ENCODE measurements around the gene GLI3.

DNA sequence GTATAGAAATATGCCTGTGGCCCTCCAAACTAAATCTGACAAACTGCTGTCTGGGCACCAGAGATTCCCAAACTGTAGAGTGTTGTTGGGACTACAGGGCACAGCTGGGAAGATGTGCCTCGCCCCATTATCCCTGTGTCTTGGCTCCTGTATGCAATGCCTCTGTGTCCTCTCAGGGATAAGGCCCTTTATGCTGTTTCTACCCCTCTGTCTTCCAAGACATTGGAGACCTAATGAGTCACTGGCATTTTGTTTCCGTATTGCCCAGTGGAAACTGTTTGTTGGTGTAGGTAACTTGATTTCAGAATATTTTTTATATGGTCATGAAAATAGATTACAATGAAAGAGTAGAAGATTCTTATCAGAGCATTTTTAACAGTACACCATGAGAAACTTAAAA lies 183.2 kb downstream of the GLI3 start:
- TF ChIP-seq, protein P1, sequence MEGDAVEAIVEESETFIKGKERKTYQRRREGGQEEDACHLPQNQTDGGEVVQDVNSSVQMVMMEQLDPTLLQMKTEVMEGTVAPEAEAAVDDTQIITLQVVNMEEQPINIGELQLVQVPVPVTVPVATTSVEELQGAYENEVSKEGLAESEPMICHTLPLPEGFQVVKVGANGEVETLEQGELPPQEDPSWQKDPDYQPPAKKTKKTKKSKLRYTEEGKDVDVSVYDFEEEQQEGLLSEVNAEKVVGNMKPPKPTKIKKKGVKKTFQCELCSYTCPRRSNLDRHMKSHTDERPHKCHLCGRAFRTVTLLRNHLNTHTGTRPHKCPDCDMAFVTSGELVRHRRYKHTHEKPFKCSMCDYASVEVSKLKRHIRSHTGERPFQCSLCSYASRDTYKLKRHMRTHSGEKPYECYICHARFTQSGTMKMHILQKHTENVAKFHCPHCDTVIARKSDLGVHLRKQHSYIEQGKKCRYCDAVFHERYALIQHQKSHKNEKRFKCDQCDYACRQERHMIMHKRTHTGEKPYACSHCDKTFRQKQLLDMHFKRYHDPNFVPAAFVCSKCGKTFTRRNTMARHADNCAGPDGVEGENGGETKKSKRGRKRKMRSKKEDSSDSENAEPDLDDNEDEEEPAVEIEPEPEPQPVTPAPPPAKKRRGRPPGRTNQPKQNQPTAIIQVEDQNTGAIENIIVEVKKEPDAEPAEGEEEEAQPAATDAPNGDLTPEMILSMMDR (conservative IDR thresholded peaks at IDR 0.05; ENCODE audit: low read depth, low read length) = no peak
- TF ChIP-seq NFE2L2 (IDR thresholded peaks at IDR 0.05; ENCODE audit: low read depth, low read length) (no peak), POLR2A (IDR thresholded peaks at IDR 0.05; ENCODE audit: low read depth, low read length) (no peak), MXI1 (IDR thresholded peaks at IDR 0.05; ENCODE audit: borderline replicate concordance, low read depth, low read length) (no peak), BHLHE40 (IDR thresholded peaks at IDR 0.05; ENCODE audit: low read depth, low read length) (no peak), RCOR1 (IDR thresholded peaks at IDR 0.05; ENCODE audit: insufficient replicate concordance, low read length) (no peak), SMC3 (IDR thresholded peaks at IDR 0.05; ENCODE audit: low read depth, low read length) (no peak), MAFK (IDR thresholded peaks at IDR 0.05; ENCODE audit: low read depth, low read length) (no peak), RAD21 (IDR thresholded peaks at IDR 0.05; ENCODE audit: low read length) (no peak), RFX5 (IDR thresholded peaks at IDR 0.05; ENCODE audit: low read depth, low read length) (no peak), CEBPB (IDR thresholded peaks at IDR 0.05; ENCODE audit: low read depth, low read length) (no peak)
- TF ChIP-seq, protein P2, sequence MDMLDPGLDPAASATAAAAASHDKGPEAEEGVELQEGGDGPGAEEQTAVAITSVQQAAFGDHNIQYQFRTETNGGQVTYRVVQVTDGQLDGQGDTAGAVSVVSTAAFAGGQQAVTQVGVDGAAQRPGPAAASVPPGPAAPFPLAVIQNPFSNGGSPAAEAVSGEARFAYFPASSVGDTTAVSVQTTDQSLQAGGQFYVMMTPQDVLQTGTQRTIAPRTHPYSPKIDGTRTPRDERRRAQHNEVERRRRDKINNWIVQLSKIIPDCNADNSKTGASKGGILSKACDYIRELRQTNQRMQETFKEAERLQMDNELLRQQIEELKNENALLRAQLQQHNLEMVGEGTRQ (IDR thresholded peaks at IDR 0.05; ENCODE audit: low read depth, low read length) = no peak

Measured in IMR-90 (cell line).